Measurements from ENCODE around the gene IGFBP6.

Gene IGFBP6

DNA sequence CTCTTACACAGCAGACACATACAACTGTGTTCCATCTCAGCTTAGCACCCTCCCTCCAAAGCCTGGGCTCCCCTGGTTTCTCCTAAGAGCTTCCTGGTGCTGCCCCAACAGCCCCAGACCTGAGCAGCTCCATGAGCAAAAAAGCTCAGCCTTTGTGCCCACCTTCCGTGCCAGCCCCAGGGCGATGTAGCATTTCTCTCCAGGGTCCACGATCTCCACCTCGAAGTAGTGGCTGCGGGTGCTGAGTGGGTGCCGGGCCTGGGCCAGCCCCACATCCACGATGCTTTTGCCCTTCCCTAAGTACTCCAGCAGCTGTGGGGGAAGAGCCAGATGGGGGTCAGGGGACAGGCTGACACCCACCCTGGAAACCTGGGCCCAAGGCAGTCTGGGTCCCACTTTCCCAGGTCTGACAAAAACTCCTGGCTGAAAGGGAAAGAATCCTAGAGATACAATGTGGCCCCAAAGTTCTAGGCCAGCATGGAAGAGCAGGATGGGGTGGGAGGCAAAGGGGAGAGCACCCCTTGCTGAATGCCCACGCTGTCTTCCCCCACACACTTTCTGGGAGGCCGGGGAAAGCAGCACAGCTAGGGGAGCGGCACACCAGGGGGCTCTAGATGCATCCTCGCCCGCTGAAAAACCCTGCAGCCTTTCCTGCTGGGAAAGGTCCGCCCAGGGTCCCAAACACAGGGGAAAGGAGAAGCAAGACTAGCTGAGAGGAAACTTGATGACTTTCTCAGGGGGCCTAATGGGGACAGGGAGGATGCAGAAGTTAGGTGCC, 29.3 kb upstream of the IGFBP6 start (continued):
- no peak for TF ChIP-seq CSDC2 (CRISPR knock-in tag; IDR thresholded peaks at IDR 0.05)
- no peak for TF ChIP-seq ZNF70 (CRISPR knock-in tag; IDR thresholded peaks at IDR 0.05)

- ATAC-seq = no peak
- no peak for TF ChIP-seq PATZ1 (CRISPR knock-in tag; IDR thresholded peaks at IDR 0.05; ENCODE audit: borderline replicate concordance)
- no peak for TF ChIP-seq OSR1 (CRISPR knock-in tag; IDR thresholded peaks at IDR 0.05)
- no peak for TF ChIP-seq ZNF70 (CRISPR knock-in tag; IDR thresholded peaks at IDR 0.05)
- no peak for TF ChIP-seq PPARA (CRISPR knock-in tag; IDR thresholded peaks at IDR 0.05; ENCODE audit: borderline replicate concordance)
- no peak for TF ChIP-seq ZC3H10 (CRISPR knock-in tag; IDR thresholded peaks at IDR 0.05)
- no peak for TF ChIP-seq ZFP3 (CRISPR knock-in tag; IDR thresholded peaks at IDR 0.05)
- TF ChIP-seq SNAI2 (CRISPR knock-in tag; IDR thresholded peaks at IDR 0.05) = no peak
- TF ChIP-seq, protein P1, sequence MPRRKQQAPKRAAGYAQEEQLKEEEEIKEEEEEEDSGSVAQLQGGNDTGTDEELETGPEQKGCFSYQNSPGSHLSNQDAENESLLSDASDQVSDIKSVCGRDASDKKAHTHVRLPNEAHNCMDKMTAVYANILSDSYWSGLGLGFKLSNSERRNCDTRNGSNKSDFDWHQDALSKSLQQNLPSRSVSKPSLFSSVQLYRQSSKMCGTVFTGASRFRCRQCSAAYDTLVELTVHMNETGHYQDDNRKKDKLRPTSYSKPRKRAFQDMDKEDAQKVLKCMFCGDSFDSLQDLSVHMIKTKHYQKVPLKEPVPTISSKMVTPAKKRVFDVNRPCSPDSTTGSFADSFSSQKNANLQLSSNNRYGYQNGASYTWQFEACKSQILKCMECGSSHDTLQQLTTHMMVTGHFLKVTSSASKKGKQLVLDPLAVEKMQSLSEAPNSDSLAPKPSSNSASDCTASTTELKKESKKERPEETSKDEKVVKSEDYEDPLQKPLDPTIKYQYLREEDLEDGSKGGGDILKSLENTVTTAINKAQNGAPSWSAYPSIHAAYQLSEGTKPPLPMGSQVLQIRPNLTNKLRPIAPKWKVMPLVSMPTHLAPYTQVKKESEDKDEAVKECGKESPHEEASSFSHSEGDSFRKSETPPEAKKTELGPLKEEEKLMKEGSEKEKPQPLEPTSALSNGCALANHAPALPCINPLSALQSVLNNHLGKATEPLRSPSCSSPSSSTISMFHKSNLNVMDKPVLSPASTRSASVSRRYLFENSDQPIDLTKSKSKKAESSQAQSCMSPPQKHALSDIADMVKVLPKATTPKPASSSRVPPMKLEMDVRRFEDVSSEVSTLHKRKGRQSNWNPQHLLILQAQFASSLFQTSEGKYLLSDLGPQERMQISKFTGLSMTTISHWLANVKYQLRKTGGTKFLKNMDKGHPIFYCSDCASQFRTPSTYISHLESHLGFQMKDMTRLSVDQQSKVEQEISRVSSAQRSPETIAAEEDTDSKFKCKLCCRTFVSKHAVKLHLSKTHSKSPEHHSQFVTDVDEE (CRISPR knock-in tag; IDR thresholded peaks at IDR 0.05) = no peak
- TF ChIP-seq ZNF8 (CRISPR knock-in tag; IDR thresholded peaks at IDR 0.05) = no peak
- no peak for TF ChIP-seq ARNTL (CRISPR knock-in tag; IDR thresholded peaks at IDR 0.05; ENCODE audit: borderline replicate concordance, low read depth)
- TF ChIP-seq ZNF565 (CRISPR knock-in tag; conservative IDR thresholded peaks at IDR 0.05; ENCODE audit: low read depth) = no peak
Observed at GRCh38 chr12:53068811-53069585, 28.5 kb upstream of the IGFBP6 start.

DNA sequence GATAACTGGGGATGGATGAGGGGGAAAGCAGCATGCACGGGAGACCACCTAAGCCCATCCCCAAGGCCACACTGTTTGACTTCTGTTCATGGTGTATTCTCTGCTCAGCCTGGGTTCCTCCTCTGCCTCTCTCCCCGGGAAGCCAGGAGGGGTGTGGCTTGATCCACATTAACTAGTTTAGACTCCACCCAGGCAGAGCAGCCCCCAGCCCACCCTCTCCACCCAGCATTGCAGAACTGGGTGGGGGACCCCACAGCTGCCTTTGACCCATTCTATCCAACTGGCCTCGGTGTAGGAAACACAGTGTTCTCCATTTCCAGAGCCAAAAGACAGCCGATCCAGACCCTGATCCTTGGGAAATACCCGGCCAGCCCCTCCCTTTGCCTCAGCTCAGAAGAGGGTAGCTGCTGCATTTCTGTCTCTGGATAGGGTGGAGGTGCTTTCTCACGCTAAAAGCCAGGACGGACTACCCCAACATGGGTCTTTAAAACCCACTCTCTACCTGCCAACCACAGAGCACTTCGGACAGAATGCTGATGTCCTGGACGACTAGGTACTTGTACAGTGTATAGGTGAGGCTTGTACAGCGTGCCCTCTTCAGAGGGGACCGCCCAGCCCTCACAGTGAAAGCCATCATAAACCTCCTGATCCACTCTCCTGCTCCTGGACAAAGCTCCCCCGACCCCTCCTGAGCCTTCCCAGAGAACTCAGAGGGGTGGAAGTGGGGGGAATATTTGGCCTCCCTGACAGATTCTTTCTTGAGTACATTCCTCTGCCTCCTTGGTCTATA, 27.7 kb upstream of the IGFBP6 start:
- TF ChIP-seq ZFP30 (CRISPR knock-in tag; IDR thresholded peaks at IDR 0.05) (no peak), TOX (CRISPR knock-in tag; IDR thresholded peaks at IDR 0.05; ENCODE audit: borderline replicate concordance) (no peak)
- no peak for ATAC-seq

- peak; percentile 11 for ATAC-seq
- TF ChIP-seq ZNF70 (CRISPR knock-in tag; IDR thresholded peaks at IDR 0.05) = no peak
- TF ChIP-seq, protein P1 (CRISPR knock-in tag; IDR thresholded peaks at IDR 0.05) = no peak
- TF ChIP-seq RARB (CRISPR knock-in tag; IDR thresholded peaks at IDR 0.05) = no peak
- TF ChIP-seq ESRRG (CRISPR knock-in tag; IDR thresholded peaks at IDR 0.05) = no peak
- TF ChIP-seq ZFP30 (CRISPR knock-in tag; IDR thresholded peaks at IDR 0.05) = no peak
- no peak for TF ChIP-seq ZNF8 (CRISPR knock-in tag; IDR thresholded peaks at IDR 0.05)
- no peak for TF ChIP-seq TCF4 (CRISPR knock-in tag; IDR thresholded peaks at IDR 0.05; ENCODE audit: borderline replicate concordance)
Observed at GRCh38 chr12:53070877-53071492, 26.5 kb upstream of the IGFBP6 start.
